GM12865 (cell line): ENCODE results near the gene GNPDA2.

ENCODE experiments used
- DNase-seq: peaks from one replicate; pipeline ENCODE4 v3.0.0; 2010; ENCODE audit warnings: low read depth
- H3K4me3 ChIP-seq: 2 replicates; pipeline ENCODE4 v1.5.1; 2011; ENCODE audit warnings: mild to moderate bottlenecking, low read depth, low read length, control low read depth
- CTCF ChIP-seq: IDR thresholded peaks from 2 replicates; pipeline ENCODE4 v1.5.1; 2011; ENCODE audit warnings: low read length, control low read depth, low read depth, inconsistent platforms; ENCODE audit not compliant: insufficient read depth; ENCODE audit errors: missing control alignments

The GNPDA2 gene

DNA sequence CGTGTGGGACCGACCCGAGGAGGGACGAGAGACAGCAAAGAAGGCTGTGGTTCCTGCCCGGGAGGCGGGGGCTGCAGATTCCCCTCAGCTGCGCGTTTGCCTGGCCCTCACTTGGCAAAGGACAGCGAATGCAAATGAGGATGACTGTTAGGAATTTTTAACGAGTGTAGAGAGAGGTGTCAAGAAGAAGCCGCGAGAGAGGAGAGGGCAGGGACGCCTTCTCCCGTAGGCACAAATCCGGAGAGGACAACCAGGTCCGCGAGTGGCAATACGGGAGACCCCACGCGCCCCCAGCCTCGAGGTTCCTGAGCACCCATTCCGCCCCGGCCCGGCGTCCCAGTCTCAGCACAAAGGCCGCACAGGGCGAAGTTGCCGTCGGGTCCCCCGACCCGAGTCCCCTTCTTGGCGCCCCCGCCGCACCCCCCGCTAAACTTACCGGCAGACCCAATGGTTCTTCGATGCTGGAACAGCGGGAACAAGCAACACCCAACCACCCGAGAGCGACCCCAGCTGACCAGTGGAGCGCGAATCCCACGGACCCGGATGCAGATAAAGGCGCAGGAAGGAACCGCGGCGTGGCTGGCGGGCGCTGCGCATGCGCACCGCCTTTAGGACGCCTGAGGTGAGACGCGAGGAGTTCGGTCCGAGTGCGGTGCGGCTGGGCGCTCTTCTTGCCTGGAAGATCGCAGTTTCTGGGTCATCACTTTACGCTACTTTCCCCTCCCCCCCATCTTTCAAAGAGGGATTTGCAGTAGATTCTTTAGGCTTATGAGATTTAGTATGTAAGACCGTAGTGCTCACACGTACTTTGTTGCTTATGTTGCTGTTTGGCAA lies at the start of gene GNPDA2:
TSS of gene GNPDA2 (minus strand) at position 519 of the 834 bp plus-strand sequence. CDS start 4,349 bp downstream, outside the sequence.
- peak within 1 kb of the TSS; percentile 93 for H3K4me3 ChIP-seq
- peak; percentile 92 for DNase-seq

DNA sequence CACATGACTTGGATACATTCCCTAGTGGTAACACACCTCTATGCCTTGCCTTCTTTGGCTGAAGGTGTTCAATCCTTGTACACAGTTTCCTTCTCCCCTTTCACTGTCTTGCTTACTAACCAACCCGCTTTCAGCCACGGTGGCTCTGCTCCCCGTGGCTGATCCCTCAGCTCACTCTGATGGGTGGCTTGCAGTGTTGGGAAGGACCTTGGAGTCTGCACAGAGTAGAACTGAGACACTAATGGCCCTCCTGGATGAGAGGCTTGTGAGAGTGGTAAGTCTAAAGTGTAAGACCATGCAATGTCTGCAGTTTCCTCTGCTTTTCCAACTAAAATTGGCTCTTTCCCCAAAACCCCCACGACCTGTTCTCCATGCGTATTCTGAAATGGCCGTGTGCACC lies 46.0 kb upstream of the GNPDA2 start:
- DNase-seq, result no peak
- no peak for TF ChIP-seq CTCF
- H3K4me3 ChIP-seq, result no peak overlapping the region

More for the DNA sequence above, at the start of gene GNPDA2:
- peak; percentile 13 for TF ChIP-seq CTCF

- DNase-seq, result no peak
- no peak for TF ChIP-seq CTCF
- no peak overlapping the region for H3K4me3 ChIP-seq
Observed at GRCh38 chr4:44771789-44772188, 45.4 kb upstream of the GNPDA2 start.

GRCh38 chr4:44766453-44766852 lies 40.1 kb upstream of the GNPDA2 start:
- DNase-seq, result no peak
- TF ChIP-seq CTCF, result no peak
- H3K4me3 ChIP-seq, result no peak overlapping the region

DNA sequence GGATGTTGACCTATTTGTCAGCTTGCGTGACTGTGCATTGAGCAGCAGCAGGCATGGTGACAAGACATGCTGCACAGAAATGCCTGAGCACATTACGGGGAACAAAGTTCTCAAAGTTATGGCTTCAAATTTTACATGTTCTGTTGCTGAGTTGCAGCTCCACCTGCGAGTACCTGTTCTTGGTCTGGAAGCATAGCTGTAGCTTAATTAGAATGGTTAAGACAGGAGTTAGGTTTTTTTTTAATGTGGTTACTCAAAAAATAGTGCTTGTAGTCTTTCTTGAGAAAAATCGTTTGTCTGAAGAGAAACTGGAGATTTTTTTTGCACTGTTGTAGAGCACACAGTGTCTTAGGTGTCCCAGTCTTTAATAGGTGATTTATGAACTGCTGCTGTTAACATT lies 38.8 kb upstream of the GNPDA2 start:
- DNase-seq, result no peak
- no peak overlapping the region for H3K4me3 ChIP-seq
- TF ChIP-seq CTCF, result no peak

GRCh38 chr4:44761306-44761705 lies 35.0 kb upstream of the GNPDA2 start:
- H3K4me3 ChIP-seq, result no peak overlapping the region
- no peak for DNase-seq
- no peak for TF ChIP-seq CTCF
